ENCODE results near the gene GNAQ.

Gene GNAQ

DNA sequence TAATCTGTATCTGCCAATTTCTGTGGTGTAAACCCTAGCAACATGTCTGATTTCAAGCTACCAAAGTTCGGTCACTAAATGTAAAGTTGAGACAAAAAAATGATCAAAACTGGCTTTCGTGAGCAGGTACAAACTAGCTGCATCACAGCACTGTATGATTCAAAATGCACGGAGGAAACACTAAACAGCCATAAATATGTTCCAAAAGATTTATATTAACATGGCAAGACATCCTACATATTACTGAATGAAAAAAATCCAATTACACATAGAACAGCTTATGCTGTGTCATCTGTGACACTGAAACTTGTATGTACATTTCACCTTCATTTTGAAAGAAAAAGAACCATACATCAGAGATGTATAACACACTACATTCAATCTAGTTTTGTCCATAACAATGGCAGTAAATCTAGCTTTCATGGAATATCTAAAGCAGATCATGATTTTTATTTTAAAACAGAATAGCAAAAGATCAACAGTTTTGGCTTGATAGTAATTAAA is 14.4 kb downstream of the GNAQ start:
- DNase-seq (ENCODE audit: extremely low spot score): no peak
- CTCF ChIA-PET: interaction anchor here (1.9 kb wide), 1 partner anchor 18 kb away, joined by 8 read pairs; no protein-coding TSS in a partner anchor
- TF ChIP-seq, protein P1, sequence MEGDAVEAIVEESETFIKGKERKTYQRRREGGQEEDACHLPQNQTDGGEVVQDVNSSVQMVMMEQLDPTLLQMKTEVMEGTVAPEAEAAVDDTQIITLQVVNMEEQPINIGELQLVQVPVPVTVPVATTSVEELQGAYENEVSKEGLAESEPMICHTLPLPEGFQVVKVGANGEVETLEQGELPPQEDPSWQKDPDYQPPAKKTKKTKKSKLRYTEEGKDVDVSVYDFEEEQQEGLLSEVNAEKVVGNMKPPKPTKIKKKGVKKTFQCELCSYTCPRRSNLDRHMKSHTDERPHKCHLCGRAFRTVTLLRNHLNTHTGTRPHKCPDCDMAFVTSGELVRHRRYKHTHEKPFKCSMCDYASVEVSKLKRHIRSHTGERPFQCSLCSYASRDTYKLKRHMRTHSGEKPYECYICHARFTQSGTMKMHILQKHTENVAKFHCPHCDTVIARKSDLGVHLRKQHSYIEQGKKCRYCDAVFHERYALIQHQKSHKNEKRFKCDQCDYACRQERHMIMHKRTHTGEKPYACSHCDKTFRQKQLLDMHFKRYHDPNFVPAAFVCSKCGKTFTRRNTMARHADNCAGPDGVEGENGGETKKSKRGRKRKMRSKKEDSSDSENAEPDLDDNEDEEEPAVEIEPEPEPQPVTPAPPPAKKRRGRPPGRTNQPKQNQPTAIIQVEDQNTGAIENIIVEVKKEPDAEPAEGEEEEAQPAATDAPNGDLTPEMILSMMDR (IDR thresholded peaks at IDR 0.05; ENCODE audit: control extremely low read depth, extremely low read depth, low read depth, missing control alignments): no peak
- POLR2A ChIA-PET: no interaction called here

DNA sequence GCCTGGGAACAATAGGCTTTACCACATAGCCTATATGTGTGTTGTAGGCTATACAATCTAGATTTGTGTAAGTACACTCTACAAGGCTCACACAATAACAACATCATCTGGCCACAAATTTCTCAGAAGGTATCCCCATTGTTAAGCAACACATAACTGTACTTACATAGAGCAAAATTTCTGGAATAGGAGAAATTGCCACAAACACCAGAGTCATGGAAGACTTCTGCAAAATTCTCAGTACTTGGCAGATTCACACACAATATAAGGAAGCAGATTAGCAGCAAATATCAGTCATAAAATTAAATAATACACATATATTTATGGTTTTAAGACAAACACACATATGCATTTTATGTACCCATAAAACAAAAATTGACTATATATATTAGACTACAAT is 16.4 kb downstream of the GNAQ start:
- POLR2A ChIA-PET: no interaction called here
- CTCF ChIA-PET: interaction anchor here (1.9 kb wide), 1 partner anchor 20 kb away, joined by 5 read pairs; no protein-coding TSS in a partner anchor
- TF ChIP-seq, protein P1 (IDR thresholded peaks at IDR 0.05; ENCODE audit: control extremely low read depth, extremely low read depth, low read depth, missing control alignments): no peak
- DNase-seq (ENCODE audit: extremely low spot score): no peak

DNA sequence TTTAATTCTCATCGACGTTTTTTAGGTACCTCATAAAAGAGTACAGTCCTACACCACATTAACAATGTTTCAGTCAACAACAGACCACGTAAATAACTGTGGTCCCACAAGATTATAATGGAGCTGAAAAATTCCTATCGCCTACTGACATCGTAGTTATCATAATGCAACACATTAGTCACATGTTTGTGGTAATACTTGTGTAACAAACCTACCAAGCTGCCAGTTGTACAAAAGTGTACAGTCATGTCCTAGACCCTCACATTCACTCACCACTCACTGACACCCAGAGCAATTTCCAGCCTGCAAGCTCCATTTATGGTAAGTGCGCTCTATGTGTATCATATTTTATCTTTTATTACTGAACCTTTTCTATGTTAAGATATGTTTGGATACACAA is 16.8 kb downstream of the GNAQ start:
- CTCF ChIA-PET: interaction anchor here (1.9 kb wide), 1 partner anchor 20 kb away, joined by 5 read pairs; no protein-coding TSS in a partner anchor
- POLR2A ChIA-PET: no interaction called here

DNA sequence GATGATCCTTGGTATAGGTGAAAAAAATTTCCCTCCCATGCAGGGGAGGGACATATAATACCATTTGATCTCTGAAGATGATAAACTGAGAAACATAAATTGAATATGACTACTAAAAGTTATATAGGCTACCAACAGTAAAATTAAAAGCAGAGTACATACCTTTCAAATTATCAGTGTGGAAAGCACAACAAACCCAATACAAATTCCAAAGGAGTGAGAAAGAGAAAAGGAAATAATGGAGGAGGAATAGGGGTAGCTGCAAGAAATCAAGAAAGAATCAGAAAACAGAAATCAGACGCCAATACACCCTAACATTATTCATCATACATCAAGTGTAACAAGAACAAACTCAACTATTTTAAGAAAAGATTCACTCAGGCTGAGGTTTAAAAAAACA is 17.7 kb downstream of the GNAQ start:
- CTCF ChIA-PET: interaction anchor here (1.9 kb wide), 1 partner anchor 21 kb away, joined by 5 read pairs; no protein-coding TSS in a partner anchor
- TF ChIP-seq, protein P1 (IDR thresholded peaks at IDR 0.05; ENCODE audit: control extremely low read depth, extremely low read depth, low read depth, missing control alignments): no peak
- POLR2A ChIA-PET: no interaction called here
- no peak for DNase-seq (ENCODE audit: extremely low spot score)

More for the DNA sequence above, 16.8 kb downstream of the GNAQ start:
- TF ChIP-seq, protein P1 (IDR thresholded peaks at IDR 0.05; ENCODE audit: control extremely low read depth, extremely low read depth, low read depth, missing control alignments): no peak
- DNase-seq (ENCODE audit: extremely low spot score): no peak

DNA sequence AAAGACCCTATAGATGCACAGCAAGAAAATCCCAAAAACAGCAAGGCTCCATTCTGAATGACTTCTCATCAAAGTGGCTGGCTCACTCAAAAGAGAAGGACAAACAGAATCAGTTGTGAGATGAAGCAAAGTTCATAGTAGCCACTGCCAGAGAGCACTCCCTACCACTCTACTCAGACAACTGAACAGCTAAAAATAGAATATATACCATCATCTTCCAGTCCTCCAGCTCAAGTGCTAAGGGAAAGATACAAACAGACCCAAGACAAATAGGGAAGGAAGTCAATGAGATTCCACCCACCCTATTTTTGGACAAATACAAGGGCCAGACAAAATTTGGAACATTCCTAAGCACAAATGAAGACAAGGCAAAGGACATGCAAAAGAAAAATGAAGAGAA is 20.6 kb downstream of the GNAQ start:
- POLR2A ChIA-PET: no interaction called here
- no peak for DNase-seq (ENCODE audit: extremely low spot score)
- TF ChIP-seq, protein P1 (IDR thresholded peaks at IDR 0.05; ENCODE audit: control extremely low read depth, extremely low read depth, low read depth, missing control alignments): no peak
- CTCF ChIA-PET: no interaction called here

DNA sequence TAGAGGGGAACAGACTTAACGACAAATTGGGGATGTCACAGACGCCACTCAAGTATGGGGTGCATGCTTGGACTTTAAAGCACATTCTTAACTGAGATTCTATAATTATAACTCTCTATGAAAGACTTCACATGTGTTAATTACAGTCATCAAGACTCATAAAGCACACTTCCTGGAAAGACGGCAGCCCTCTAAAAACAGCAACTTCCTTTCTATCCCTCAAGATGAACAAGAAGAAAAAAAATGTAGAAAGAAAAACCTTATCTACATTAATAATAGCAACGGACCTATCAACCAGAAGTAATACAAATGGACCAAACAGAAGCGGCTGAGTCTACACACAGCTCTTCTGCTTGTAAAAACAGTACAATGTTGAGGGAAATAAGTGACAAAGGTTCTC is 21.2 kb downstream of the GNAQ start:
- ChIA-PET POLR2A (no interaction called here), CTCF (no interaction called here)
- TF ChIP-seq, protein P1 (IDR thresholded peaks at IDR 0.05; ENCODE audit: control extremely low read depth, extremely low read depth, low read depth, missing control alignments): no peak
- no peak for DNase-seq (ENCODE audit: extremely low spot score)

All from GM10248 (cell line).